ENCODE results near the gene LATS2.
"Not testable (repeated sequence)": the region's sequence is repeated elsewhere in the genome, so short reads cannot be mapped to it uniquely, and the experiment has no call there.

LATS2 gene

DNA sequence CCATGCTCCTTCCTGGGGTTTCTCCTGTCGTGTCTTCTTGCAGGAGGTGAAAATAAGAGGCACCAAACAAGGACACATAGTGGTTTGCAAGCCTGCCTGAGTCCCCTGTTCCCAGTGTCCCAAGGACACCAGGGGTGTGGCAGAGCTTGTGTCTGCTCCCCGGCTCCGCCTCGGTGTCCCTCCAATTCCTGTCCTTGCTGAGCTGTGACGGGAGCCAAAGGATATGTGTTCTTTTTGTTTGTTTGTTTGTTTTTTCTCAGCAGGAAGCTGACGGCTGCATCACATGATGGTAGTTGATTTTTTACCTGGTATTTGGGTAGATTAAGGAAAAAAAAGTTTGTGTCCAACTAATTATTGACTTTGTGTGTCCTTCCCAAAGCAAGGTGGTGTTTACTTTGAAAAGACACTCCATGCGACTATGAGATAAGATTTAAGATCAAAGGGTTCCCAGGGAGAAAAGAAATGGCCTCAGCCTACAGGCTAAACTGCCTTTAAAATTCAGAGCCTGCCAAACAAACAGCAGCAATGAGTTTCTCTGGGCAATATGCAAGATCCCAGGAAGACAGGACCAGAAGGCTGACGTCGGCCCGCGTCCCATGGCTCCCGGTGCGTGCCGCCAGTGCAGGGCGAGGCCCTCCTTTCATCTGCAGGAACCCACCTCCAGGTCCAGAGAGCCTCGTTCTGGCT, 108.0 kb downstream of the LATS2 start:
- no peak for DNase-seq

DNA sequence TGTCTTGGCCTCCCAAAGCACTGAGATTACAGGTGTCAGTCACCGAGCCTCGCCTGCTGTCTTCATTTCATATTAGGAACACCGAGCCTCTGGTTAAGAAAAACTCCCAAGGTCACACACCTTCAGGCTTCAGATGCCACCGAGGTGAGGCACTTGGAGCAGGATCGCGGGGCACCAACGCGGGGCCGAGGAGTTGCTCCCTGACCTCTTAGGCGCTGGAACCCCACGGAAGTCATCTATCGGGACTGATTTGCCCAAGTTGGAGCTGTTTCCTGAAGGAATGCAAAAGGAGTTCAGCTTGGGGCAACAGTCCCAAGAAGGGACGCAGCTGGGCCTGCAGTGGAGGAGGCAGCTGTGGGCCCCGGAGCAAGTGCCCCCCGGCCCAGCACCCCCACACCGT, 108.5 kb downstream of the LATS2 start:
- no peak for DNase-seq

DNA sequence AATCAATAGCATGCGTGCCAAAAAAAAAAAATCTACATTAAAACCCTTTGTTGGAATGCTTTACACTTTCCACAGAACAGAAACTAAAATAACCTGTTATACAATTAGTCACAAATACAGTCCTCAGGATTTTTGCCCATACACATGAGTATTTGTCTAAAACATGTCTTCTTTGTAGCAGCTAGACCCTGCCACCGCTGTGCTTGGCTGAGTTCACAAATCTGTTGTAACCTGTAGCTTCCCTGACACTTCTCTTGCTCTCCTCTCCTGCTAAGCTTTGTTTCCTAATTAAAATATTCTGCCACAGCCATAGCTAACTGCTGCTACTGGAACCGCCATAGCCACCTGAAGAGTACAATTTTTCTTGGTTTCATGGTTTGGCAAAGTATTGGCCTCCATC, 113.4 kb downstream of the LATS2 start:
- DNase-seq, result not testable (repeated sequence)

DNA sequence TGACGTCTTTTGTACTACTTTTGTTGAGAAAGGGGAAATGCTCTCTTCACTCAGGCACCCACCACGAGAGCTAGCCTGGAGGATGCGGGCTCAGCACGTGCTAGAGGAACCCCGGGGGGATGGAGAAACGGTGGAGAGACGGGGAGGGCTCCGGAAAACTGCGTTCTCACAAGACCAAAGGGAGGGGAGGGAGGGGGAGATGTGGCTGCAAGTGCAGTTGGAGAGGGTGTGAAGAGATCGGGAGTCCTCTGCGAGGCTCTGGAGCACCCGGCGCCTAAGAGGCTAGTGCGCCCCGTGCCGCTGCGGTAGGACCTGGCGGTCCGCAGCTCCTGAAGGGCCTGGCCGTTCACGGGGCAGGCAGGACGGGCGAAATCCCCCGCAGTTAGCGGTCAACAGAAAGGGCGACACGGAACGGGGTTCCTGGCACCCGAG, 115.4 kb downstream of the LATS2 start:
- no peak for DNase-seq

GRCh38 chr13:20942938-20943559, 118.3 kb downstream of the LATS2 start:
- no peak for DNase-seq

GRCh38 chr13:20940511-20940910, 120.9 kb downstream of the LATS2 start:
- not testable (repeated sequence) for DNase-seq

- DNase-seq, result no peak
Observed at GRCh38 chr13:20940083-20940482, 121.3 kb downstream of the LATS2 start.

- DNase-seq, result no peak
Observed at GRCh38 chr13:20939662-20940061, 121.7 kb downstream of the LATS2 start.

DNA sequence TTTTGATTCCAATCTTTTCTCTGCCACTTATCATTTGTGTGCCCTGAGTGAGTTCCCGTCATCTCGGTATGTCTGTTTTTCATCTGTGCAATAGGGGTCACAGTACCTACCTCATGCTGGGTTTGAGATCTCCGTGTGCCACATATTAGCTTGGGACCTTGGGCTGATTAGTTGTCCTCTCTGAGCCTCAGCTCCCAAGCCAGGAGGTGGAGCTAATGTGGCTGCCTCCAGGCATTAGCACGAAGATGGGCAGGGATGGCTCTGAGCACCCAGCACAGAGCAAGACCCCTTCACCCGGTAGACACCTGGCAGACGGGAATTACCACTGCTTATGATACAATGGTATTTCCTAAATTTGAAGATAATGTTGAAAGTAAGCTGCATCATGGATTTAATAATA, 123.1 kb downstream of the LATS2 start:
- no peak for DNase-seq

DNA sequence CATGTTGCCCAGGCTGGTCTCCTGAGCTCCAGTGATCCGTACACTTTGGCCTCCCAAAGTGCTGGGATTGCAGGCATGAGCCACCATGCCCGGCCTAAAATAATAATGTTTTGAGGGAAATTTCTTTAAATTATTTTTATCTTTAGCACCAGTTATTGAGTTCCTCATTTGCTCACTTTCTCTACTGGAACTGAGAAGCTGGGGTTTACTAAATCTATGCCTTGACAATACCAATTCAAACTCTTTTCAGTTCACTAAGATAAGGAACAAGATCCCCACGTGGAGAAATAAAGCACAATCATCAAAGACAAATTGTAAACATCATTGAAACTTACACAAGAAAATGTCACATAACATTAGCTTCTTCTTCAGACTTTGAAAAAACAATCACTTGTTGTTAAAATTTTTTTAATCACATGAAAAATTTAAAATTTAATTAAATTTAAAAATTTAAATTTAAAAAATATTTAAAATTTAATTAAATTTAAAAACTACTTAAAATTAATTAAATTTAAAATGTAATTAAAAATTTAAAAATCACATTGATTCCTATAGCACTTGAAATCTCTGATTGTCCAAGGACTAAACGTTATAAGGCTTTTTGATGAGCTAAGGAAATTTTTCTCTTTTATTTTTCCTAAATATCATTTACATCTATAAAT, 133.7 kb downstream of the LATS2 start:
- no peak for DNase-seq

GRCh38 chr13:20925395-20925790, 136.0 kb downstream of the LATS2 start:
- not testable (repeated sequence) for DNase-seq

DNA sequence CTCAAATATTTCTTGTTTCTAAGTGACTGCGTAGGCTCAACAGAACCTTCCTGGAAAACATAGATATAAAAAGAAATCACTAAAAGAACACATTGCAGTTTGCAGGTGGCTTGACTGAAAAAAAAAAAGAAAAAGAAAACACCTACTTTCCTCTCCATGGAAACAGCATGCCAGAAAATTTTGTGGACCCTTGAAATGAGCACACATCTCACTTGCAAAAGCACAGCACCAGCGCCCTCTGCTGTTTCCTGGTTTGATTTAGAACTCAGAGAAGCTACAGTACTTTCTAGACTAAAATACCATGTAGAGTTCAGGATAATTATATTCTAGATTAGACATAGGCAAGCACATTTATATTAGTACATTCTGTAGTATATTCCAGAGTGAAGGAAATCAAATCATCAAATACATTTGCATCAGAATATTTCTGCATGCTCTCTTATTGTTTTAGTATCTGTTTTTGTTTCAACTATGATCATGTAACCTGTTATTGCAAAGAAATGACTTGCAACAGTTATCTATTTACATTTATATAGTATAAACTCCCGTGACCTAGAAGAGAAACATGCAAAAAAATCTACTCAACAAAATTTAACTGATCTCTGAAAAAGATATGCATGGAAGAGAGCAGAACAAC, 136.5 kb downstream of the LATS2 start:
- DNase-seq, result peak; percentile 71

DNA sequence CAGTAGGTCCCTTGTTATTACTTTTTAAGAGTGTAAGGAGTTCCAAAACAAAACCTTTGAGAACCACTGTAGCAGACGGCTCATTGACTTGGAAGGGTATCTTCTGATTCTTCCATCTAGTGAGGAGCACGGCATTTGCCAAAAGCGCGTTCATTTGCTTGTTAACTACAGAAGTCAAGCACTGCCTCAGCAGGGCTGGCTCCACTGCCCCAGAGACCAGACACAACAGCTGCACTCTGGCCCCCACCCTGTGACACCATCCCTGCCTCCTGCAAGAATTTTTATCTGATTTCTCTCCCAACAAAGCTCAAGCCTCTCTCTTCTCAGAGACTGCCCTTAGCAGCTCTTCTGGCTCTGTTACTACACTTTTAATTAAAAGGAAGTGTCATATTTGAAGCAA, 138.1 kb downstream of the LATS2 start:
- no peak for DNase-seq
